HEK293T (cell line): ENCODE measurements around the gene HEPN1.

Experiments
- BHLHE40 ChIP-seq: fragments of 450-650 bp; IDR thresholded peaks from 2 replicates; pipeline ENCODE4 v1.6.1; 2016; ENCODE audit warnings: mild to moderate bottlenecking, moderate library complexity, borderline replicate concordance
- ELF4 ChIP-seq: fragments of 450-650 bp; IDR thresholded peaks from 2 replicates; pipeline ENCODE4 v1.6.1; 2017; ENCODE audit warnings: antibody characterized with exemption
- FOXA1 ChIP-seq: fragments of 450-650 bp; IDR thresholded peaks from 2 replicates; pipeline ENCODE4 v1.6.1; 2016; ENCODE audit warnings: mild to moderate bottlenecking
- FOXK2 ChIP-seq: fragments of 450-650 bp; IDR thresholded peaks from 2 replicates; pipeline ENCODE4 v1.6.1; 2016; ENCODE audit warnings: mild to moderate bottlenecking
- FOXM1 ChIP-seq: fragments of 450-650 bp; IDR thresholded peaks from 2 replicates; pipeline ENCODE4 v1.6.1; 2017; ENCODE audit warnings: mild to moderate bottlenecking, borderline replicate concordance
- HDGF ChIP-seq: fragments of 450-650 bp; IDR thresholded peaks from 2 replicates; pipeline ENCODE4 v1.6.1; 2017; ENCODE audit warnings: antibody characterized with exemption, borderline replicate concordance
- L3MBTL2 ChIP-seq: fragments of 450-650 bp; conservative IDR thresholded peaks from 2 replicates; pipeline ENCODE4 v1.6.1; 2016; ENCODE audit warnings: mild to moderate bottlenecking
- LEF1 ChIP-seq: fragments of 450-650 bp; IDR thresholded peaks from 2 replicates; pipeline ENCODE4 v1.6.1; 2017; ENCODE audit warnings: mild to moderate bottlenecking, borderline replicate concordance
- NFRKB ChIP-seq: fragments of 450-650 bp; IDR thresholded peaks from 2 replicates; pipeline ENCODE4 v1.6.1; 2016; ENCODE audit warnings: mild to moderate bottlenecking, moderate library complexity
- PKNOX1 ChIP-seq: fragments of 450-650 bp; IDR thresholded peaks from 2 replicates; pipeline ENCODE4 v1.6.1; 2016
- SP1 ChIP-seq: fragments of 450-650 bp; IDR thresholded peaks from 2 replicates; pipeline ENCODE4 v1.6.1; 2017
- SUZ12 ChIP-seq: fragments of 450-650 bp; IDR thresholded peaks from 2 replicates; pipeline ENCODE4 v1.6.1; 2016; ENCODE audit warnings: mild to moderate bottlenecking
- TARDBP ChIP-seq: fragments of 450-650 bp; IDR thresholded peaks from 2 replicates; pipeline ENCODE4 v1.6.1; 2016
- ZNF384 ChIP-seq: fragments of 450-650 bp; IDR thresholded peaks from 2 replicates; pipeline ENCODE4 v1.6.1; 2016

DNA sequence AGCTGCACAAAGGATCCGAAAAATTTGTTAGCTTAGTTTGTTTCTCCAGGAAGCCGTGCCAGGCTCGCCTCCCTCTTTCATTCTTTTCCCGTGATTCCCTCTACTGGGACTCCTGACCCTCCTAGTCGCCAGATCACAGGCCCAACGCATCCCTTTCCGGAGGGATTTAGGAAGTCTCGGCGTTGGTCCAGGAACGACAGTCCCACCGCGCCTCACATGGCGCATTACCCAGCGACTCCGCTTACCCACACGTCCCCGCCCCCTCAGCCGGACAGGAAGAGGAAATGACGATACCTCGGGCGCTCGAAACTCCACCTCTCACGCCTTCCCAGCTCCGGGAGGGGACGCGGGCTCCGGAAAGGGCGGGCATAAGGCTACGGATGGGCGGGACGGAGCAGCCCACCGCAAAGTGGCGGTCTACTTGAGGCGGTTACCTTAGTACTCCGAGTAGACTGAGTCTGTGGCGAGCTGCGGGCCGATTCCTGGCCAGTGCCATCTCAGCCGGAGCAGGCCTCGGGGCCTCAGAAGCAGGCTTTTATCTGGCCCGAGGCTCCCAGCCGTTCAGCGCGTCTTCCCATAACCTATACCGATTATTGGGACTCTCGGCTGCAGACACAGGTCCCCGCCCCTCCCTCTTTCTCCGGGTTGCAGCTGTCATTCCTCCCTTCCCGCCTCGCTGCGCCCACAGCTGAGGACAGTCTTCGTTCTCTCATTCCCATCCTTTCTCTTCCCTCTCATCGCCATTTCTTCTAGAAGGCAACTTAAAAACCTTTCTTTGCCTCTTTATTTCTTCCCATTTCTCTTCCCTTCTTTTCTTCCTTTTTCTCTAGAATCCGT, 34.9 kb downstream of the HEPN1 start, which contains the start of gene CCDC15:
- TF ChIP-seq ELF4, result peak; percentile 39; the same call in 1 of the 2 replicates
- TF ChIP-seq TARDBP, result no peak
- TF ChIP-seq SUZ12, result no peak
- TF ChIP-seq FOXK2, result no peak
- no peak for TF ChIP-seq BHLHE40
- peak; percentile 91 for TF ChIP-seq L3MBTL2
- TF ChIP-seq ZNF384, result no peak
- no peak for TF ChIP-seq LEF1
- no peak for TF ChIP-seq FOXA1
- TF ChIP-seq SP1, result no peak
- no peak for TF ChIP-seq HDGF
- no peak for TF ChIP-seq NFRKB
- no peak for TF ChIP-seq FOXM1
- peak; percentile 64 for TF ChIP-seq PKNOX1
